ENCODE data around the gene KLK5. TPM values are rescaled to one million over a fixed set of nuclear protein-coding genes. Genes with fewer than 3 reads are reported as not detected.

The KLK5 gene
- total RNA-seq, 4 donors from 2014 or later = 1.2 TPM; not detected in 3

DNA sequence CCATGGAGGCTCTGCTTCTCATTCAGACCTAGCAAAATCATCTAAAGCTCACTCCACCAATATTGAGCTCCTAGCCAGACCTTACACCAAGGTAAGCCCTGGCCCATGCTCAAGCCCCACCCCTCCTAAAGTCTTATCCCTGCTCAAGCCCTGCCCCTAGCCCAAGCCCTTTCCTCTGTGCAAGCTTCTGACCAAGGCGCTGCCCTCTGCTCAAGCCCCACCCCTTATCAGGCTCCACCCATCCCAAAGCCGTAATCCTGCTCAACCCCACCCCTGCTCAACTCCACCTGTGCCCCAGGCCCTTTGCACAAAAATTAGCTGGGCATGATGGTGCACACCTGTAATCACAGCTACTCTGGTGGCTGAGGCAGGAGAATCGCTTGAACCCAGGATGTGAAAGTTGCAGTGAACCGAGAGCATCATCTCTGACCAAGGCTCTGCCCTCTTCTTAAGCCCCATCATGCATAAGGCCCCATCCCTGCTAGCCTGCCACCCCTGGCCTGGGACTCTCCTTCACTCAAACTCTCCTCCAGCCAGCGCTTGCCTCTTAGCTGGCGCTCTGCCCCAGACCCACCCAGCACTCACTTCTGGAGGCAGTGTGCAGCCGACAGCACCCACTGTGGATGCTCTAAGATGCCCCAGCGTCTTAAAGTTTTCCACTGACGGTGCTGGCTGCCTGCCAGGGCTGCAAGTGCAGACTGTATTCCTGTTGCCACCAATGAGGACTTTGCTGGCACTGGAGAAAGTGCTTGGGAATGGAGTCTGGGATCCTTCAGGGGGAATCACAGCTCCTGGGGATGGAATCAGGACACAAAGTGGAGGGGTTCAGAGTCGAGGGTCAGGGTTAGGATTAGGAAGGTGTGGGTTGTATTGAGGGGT lies 58.1 kb downstream of the KLK5 start:
- no peak overlapping the region for H3K27ac ChIP-seq
- H3K9me3 ChIP-seq = no peaks in the 10 kb centered on the region
- H3K4me1 ChIP-seq = no peaks in the 10 kb centered on the region
- H3K27me3 ChIP-seq = peaks cover 70% of the 10 kb centered on the region
- ATAC-seq = no peak
- no peaks in the 10 kb centered on the region for H3K36me3 ChIP-seq
- H3K4me3 ChIP-seq = no peak overlapping the region
- TF ChIP-seq POLR2A (IDR thresholded peaks at IDR 0.05) = no peak
- TF ChIP-seq POLR2AphosphoS5 (IDR thresholded peaks at IDR 0.05) = no peak
- TF ChIP-seq EP300 (IDR thresholded peaks at IDR 0.05) = no peak
- TF ChIP-seq, protein P1, sequence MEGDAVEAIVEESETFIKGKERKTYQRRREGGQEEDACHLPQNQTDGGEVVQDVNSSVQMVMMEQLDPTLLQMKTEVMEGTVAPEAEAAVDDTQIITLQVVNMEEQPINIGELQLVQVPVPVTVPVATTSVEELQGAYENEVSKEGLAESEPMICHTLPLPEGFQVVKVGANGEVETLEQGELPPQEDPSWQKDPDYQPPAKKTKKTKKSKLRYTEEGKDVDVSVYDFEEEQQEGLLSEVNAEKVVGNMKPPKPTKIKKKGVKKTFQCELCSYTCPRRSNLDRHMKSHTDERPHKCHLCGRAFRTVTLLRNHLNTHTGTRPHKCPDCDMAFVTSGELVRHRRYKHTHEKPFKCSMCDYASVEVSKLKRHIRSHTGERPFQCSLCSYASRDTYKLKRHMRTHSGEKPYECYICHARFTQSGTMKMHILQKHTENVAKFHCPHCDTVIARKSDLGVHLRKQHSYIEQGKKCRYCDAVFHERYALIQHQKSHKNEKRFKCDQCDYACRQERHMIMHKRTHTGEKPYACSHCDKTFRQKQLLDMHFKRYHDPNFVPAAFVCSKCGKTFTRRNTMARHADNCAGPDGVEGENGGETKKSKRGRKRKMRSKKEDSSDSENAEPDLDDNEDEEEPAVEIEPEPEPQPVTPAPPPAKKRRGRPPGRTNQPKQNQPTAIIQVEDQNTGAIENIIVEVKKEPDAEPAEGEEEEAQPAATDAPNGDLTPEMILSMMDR (IDR thresholded peaks at IDR 0.05) = no peak
- 50 to 56% methylated on average over 3 to 6 of the region's 10 CpGs for WGBS, 2 donors (ENCODE audit: low coverage in 1 of 2)

Other genes starting within 250 kb of the KLK5 start
- gene SHANK1, start 233.2 kb downstream of the KLK5 start, total RNA-seq = under 1 TPM in 3 of 4 donors, not detected in 1; 0.15 to 0.40 (median 0.31) TPM
- 10 to 100 TPM in 2 of 4 donors, 1 to 10 TPM in 2; 4.6 to 17.1 (median 8.4) TPM for gene CLEC11A, start 229.7 kb downstream of the KLK5 start, total RNA-seq
- gene GPR32, start 182.6 kb downstream of the KLK5 start, total RNA-seq = not detected
- gene ACP4, start 162.6 kb downstream of the KLK5 start, total RNA-seq = not detected
- not detected for gene KLK1, start 129.3 kb downstream of the KLK5 start, total RNA-seq
- not detected for gene KLK15, start 119.5 kb downstream of the KLK5 start, total RNA-seq
- gene KLK3, start 98.1 kb downstream of the KLK5 start, total RNA-seq = not detected
- gene KLK2, start 79.6 kb downstream of the KLK5 start, total RNA-seq = not detected
- not detected for gene KLK4, start 41.6 kb downstream of the KLK5 start, total RNA-seq
- 1 to 10 TPM in 2 of 4 donors, not detected in 2; 1.1 to 7.8 TPM for gene KLK6, start 16.6 kb upstream of the KLK5 start, total RNA-seq
- 10 to 100 TPM in 1 of 4 donors, under 1 TPM in 1, not detected in 2; 0.31 to 16.7 TPM for gene KLK7, start 30.9 kb upstream of the KLK5 start, total RNA-seq
- gene KLK8, start 48.6 kb upstream of the KLK5 start, total RNA-seq = 1 to 10 TPM in 2 of 4 donors, not detected in 2; 2.3 to 4.6 TPM
- gene KLK10, start 66.7 kb upstream of the KLK5 start, total RNA-seq = 1 to 10 TPM in 3 of 4 donors, not detected in 1; 1.7 to 6.7 (median 4.1) TPM
- 10 to 100 TPM in 1 of 4 donors, under 1 TPM in 1, not detected in 2; 0.78 to 12.3 TPM for gene KLK11, start 73.6 kb upstream of the KLK5 start, total RNA-seq
- gene KLK12, start 82.0 kb upstream of the KLK5 start, total RNA-seq = 1 to 10 TPM in 1 of 4 donors, under 1 TPM in 2, not detected in 1; 0.40 to 1.2 (median 0.54) TPM
- gene KLK13, start 112.1 kb upstream of the KLK5 start, total RNA-seq = 1 to 10 TPM in 3 of 4 donors, not detected in 1; 1.3 to 6.1 (median 5.1) TPM
- not detected for gene KLK14, start 129.8 kb upstream of the KLK5 start, total RNA-seq
- gene CTU1, start 155.4 kb upstream of the KLK5 start, total RNA-seq = 10 to 100 TPM in 3 of 4 donors, 1 to 10 TPM in 1; 9.8 to 12.8 (median 11.4) TPM
- 1 to 10 TPM in 3 of 4 donors, under 1 TPM in 1; 0.62 to 9.2 (median 4.0) TPM for gene SIGLEC9, start 171.9 kb upstream of the KLK5 start, total RNA-seq
- gene SIGLEC7, start 189.3 kb upstream of the KLK5 start, total RNA-seq = 1 to 10 TPM in 2 of 4 donors, under 1 TPM in 1, not detected in 1; 0.46 to 4.4 (median 2.8) TPM

Measured in gastroesophageal sphincter (tissue), 4 donors.